LHCN-M2 (cell line): Measurements from ENCODE around the gene CDKN1C. TPM values are rescaled to one million over a fixed set of nuclear protein-coding genes. Genes with fewer than 3 reads are reported as not detected.
A peak's percentile ranks its signal among the peaks of the same experiment; 100 is the strongest.

ENCODE experiments used
- DNase-seq: peaks from one replicate; pipeline ENCODE4 v3.0.0-alpha.2; 2012; ENCODE audit warnings: low read depth
- total RNA-seq: library from RNA; depleted of rRNA; stranded (reverse); fragments of >200 nt; gene quantifications from 2 replicates; pipeline ENCODE4 v1.2.3, GENCODE V29; 2014

The CDKN1C gene
- total RNA-seq, 1 experiment from 2014 or later, result 2.5 TPM

GRCh38 chr11:2890466-2891294 is 5.1 kb upstream of the CDKN1C start:
- DNase-seq, result no peak

- no peak for DNase-seq
Observed at GRCh38 chr11:2889362-2890273, 4.0 kb upstream of the CDKN1C start.

- DNase-seq, result peak; percentile 72
Observed at GRCh38 chr11:2888266-2888968, 2.8 kb upstream of the CDKN1C start.

GRCh38 chr11:2887515-2888195 is 2.1 kb upstream of the CDKN1C start:
- no peak for DNase-seq

GRCh38 chr11:2886936-2887335 is 1.4 kb upstream of the CDKN1C start:
- no peak for DNase-seq

- DNase-seq, result no peak
Observed at GRCh38 chr11:2886191-2886894, 768 bp upstream of the CDKN1C start.

GRCh38 chr11:2885017-2885677 is 428 bp downstream of the CDKN1C start:
- no peak for DNase-seq

- no peak for DNase-seq
Observed at GRCh38 chr11:2883979-2884815, 1.4 kb downstream of the CDKN1C start.

GRCh38 chr11:2883640-2883978 is 2.0 kb downstream of the CDKN1C start:
- no peak for DNase-seq

GRCh38 chr11:2882396-2883110 is 3.0 kb downstream of the CDKN1C start:
- no peak for DNase-seq

GRCh38 chr11:2881981-2882375 is 3.6 kb downstream of the CDKN1C start:
- no peak for DNase-seq

GRCh38 chr11:2881076-2881980 is 4.2 kb downstream of the CDKN1C start:
- DNase-seq, result no peak

GRCh38 chr11:2880646-2881045 is 4.9 kb downstream of the CDKN1C start:
- DNase-seq, result no peak

- no peak for DNase-seq
Observed at GRCh38 chr11:2878782-2879181, 6.8 kb downstream of the CDKN1C start.

GRCh38 chr11:2877474-2877873 is 8.1 kb downstream of the CDKN1C start:
- DNase-seq, result no peak

GRCh38 chr11:2874963-2875362 is 10.6 kb downstream of the CDKN1C start:
- DNase-seq, result no peak

- no peak for DNase-seq
Observed at GRCh38 chr11:2870969-2871680, 14.4 kb downstream of the CDKN1C start.
